ENCODE results near the gene VARS1.
A peak's percentile ranks its signal among the peaks of the same experiment; 100 is the strongest.

The VARS1 gene

DNA sequence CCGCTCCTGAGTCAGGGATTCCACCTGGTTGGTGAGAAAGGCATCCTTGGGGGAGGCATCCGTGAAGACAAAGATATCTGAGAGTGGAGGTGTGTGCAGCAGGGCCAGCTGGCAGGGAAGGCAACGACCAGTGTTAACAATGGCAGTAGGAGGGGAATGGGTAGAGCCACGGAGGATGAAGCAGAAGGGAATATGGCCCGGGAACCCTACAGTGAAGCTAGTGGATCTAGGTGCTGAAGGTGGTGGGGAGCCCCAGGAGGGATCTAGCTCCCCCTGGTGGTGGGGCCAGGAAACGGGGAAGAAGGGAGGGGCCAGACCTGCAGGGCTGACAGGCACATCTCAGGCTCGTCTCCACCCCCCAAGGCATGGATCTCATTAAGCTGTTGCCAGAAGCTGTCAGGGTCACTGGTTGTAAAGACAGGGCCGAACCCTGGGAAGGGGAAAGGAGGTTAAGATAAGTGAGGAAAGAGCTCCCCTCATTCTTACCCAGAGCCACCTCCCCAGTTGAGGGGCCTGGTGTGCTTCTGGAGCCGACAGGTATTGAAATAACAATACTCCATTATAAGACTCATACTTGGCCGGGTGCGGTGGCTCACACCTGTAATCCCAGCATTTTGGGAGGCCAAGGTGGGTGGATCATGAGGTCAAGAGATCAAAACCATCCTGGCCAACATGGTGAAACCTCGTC is 25.7 kb downstream of the VARS1 start:
- peak; percentile 66 to 93 for DNase-seq

- DNase-seq = peak; percentile 69 to 83
Measured at GRCh38 chr6:31768363-31769257, 26.9 kb downstream of the VARS1 start.

GRCh38 chr6:31767096-31767645 is 28.4 kb downstream of the VARS1 start:
- no peak for DNase-seq

- no peak for DNase-seq
Measured at GRCh38 chr6:31765910-31766794, 29.4 kb downstream of the VARS1 start.

- no peak for DNase-seq
Measured at GRCh38 chr6:31765559-31765909, 30.0 kb downstream of the VARS1 start.

DNA sequence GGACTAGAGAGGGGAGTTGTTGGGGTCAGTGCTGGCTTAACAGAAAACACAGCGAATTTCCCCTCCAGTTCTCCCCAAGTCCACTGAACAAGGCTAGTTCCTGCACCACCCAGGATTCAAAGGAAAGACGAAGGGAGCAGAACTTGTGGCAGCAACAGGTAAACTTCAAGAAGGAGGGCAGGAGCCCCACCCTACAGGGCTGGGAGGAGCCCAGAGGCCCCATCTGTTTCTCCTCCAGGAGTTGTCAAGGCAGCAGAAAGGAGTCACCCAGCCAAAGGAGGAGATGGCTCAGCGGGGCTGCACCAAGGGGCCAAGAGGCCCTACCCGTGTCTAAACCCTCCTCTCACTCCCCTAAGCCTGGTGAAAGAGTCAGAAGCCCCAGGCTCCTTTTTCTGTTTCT is 31.4 kb downstream of the VARS1 start:
- DNase-seq = no peak

GRCh38 chr6:31763619-31763940 is 32.0 kb downstream of the VARS1 start:
- DNase-seq = no peak

- no peak for DNase-seq
Measured at GRCh38 chr6:31762878-31763618, 32.5 kb downstream of the VARS1 start.

DNA sequence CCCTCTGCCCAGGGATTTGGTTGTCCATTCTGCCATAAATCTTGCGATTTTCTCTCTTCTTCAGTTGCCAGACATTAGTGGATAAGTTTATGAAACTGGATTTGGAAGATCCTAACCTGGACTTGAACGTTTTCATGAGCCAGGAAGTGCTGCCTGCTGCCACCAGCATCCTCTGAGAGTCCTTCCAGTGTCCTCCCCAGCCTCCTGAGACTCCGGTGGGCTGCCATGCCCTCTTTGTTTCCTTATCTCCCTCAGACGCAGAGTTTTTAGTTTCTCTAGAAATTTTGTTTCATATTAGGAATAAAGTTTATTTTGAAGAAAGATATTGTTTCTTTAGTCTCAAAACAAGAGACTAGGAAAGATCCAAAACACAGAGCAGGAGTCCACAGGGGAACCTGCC is 33.2 kb downstream of the VARS1 start, which contains the start of gene SAPCD1:
Gene SAPCD1 (plus strand): TSS at position 301 of the 400 bp plus-strand sequence. CDS start 399 bp downstream, outside the sequence.
- DNase-seq = no peak

GRCh38 chr6:31761343-31761742 is 34.2 kb downstream of the VARS1 start:
- no peak for DNase-seq

DNA sequence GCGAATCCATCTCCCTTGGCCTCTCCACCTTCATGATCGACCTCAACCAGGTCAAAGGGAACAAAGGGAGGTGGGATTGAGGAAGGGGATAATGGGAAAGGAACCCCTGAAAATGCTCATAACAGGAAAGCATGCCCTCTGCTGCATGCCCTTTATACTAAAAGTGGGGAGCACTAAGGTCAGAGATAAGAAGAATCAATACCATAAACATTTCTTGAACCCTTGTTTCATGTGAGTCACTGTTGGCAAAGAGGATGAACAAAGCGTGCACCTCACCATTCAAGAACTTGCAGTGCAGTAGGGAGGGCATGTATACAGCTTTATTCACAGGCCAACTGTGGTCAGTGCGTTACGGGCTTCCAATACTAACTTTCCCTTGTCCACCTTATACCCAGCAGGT is 34.8 kb downstream of the VARS1 start:
- no peak for DNase-seq

GRCh38 chr6:31758281-31758680 is 37.3 kb downstream of the VARS1 start:
- no peak for DNase-seq

DNA sequence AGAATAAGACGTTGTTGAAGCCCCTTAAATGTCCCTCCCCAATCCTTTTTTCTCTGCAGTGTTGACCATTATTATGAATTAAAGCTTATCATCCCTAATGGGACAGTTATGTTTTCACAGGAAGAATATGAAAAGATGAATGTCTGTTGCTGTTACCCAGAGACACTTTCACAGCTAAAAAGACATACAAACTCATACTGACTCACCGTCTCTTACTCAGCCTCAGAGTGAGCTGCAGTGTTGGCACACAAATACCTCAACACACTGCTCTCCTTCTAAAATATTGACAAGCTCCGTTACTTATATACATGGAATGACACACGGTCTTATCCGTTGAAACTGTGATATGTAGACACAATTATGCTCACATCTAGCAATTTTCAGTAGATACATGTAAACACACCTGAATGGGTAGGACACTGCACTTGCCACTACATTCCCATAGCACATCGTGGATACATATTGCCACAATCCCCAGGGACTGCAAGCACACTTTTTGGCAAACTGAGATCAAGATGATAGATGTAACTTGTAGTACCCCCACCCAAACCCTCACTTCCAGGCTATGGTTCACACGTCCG is 42.7 kb downstream of the VARS1 start:
- DNase-seq = no peak

- no peak for DNase-seq
Measured at GRCh38 chr6:31750411-31751022, 45.0 kb downstream of the VARS1 start.

DNA sequence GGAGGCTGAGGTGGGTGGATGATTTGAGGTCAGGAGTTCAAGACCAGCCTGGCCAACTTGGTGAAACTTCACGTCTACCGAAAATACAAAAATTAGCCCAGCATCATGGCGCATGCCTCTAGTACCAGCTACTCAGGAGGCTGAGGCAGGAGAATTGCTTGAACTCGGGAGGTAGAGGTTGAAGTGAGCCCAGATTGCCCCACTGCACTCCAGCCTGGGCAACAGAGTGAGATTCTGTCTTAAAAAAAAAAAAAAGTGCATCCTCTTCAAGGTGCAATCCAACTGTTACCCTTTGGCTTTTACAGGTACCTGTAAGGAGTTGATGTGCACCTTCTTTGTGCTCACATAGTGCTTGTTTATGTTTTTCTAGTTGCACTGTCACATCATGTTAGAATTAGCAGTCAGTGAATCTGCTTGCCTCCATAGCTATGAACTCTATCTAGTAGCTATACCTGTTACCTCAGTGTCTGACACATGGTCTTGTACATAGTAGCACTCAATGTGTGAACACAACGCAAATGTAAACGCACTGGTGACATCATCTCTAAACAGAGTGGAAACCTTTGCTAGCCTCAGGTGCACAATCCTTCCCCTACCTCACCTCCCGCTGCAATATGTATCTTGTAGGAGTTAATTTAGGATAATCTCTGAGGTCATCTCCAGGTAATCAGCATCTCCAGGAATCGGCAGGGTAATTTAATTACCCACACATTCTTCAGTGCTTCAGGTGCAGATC is 46.1 kb downstream of the VARS1 start:
- DNase-seq = no peak

Data from inflammatory macrophage treated with lipopolysaccharide for 1 hour (primary cell).